ENCODE data around the gene LMO7. TPM values are rescaled to one million over a fixed set of nuclear protein-coding genes. Genes with fewer than 3 reads are reported as not detected.
"Not testable (repeated sequence)": the region's sequence is repeated elsewhere in the genome, so short reads cannot be mapped to it uniquely, and the experiment has no call there.

Gene LMO7
- total and polyA plus RNA-seq, 2 donors from 2014 or later: 44.0 to 138 TPM

DNA sequence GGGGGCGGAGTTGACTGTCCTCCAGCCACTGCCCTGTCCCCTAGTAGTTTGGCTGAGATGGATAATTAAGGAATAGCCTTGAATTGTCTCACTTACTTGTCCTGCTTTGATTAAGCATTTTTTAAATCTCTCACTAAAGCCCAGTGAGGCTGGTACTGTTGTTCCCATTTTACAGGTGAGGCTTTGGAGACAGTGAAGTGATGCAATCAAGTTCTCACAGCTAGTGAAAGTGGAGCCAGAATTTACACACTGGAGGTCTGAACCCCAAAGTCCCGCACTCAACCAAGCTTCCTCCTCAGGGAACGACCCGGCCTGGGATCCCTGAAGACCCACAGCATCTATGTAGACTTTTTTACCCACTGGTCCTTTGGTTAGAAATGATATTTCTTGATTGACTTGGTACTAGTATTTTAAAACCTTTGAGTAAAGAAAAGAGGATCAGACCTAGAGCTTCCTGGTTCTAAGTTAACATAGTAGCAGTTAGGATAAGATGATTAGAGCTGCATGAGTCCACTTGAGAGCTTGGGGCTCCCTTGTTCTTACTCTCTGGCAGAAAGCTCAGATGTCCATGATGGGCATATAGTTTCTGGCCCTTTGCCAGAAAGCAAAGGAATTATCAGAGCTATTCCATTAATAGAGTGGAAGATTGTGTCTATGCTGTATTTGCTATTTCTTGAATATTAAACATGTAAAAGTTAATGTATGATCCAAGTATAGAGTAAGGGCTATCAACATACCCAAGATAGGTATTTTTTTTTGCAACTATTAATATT lies 154.3 kb downstream of the LMO7 start:
- peaks cover 2 to 59% (median 19%) of the 10 kb centered on the region in 3 donors for H3K4me1 ChIP-seq (ENCODE audit: control insufficient read depth in 2 of 3, insufficient read depth in 2 of 3, low read depth in 1 of 3, low read length in 3 of 3)
- no peak for DNase-seq
- TF ChIP-seq, protein P1, sequence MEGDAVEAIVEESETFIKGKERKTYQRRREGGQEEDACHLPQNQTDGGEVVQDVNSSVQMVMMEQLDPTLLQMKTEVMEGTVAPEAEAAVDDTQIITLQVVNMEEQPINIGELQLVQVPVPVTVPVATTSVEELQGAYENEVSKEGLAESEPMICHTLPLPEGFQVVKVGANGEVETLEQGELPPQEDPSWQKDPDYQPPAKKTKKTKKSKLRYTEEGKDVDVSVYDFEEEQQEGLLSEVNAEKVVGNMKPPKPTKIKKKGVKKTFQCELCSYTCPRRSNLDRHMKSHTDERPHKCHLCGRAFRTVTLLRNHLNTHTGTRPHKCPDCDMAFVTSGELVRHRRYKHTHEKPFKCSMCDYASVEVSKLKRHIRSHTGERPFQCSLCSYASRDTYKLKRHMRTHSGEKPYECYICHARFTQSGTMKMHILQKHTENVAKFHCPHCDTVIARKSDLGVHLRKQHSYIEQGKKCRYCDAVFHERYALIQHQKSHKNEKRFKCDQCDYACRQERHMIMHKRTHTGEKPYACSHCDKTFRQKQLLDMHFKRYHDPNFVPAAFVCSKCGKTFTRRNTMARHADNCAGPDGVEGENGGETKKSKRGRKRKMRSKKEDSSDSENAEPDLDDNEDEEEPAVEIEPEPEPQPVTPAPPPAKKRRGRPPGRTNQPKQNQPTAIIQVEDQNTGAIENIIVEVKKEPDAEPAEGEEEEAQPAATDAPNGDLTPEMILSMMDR (IDR thresholded peaks at IDR 0.05; ENCODE audit: borderline replicate concordance, extremely low read depth, insufficient read depth): no peak

GRCh38 chr13:75792526-75793187 lies 156.5 kb downstream of the LMO7 start:
- Histone ChIP-seq H3K27me3 (ENCODE audit: control insufficient read depth, insufficient read depth, low read length) (no peaks in the 10 kb centered on the region), H3K9me3 (ENCODE audit: control insufficient read depth in 2 of 3, insufficient read depth in 1 of 3, low read length in 3 of 3) (no peaks in the 10 kb centered on the region), H3K27ac (ENCODE audit: low read depth in 2 of 2, low read length in 2 of 2) (peak overlapping the region; percentile 90 to 91), H3K4me3 (ENCODE audit: low read length in 3 of 3) (peak overlapping the region in 2 of 3 donors; percentile 7 to 17), H3K36me3 (ENCODE audit: control insufficient read depth in 2 of 3, insufficient read depth in 3 of 3, low read length in 3 of 3) (no peaks in the 10 kb centered on the region), H3K9ac (ENCODE audit: low read length in 3 of 3) (peak overlapping the region in 1 of 3 donors; percentile 38), H3K4me1 (ENCODE audit: control insufficient read depth in 2 of 3, insufficient read depth in 2 of 3, low read depth in 1 of 3, low read length in 3 of 3) (peaks cover 2 to 62% (median 19%) of the 10 kb centered on the region in 3 donors)
- FAIRE-seq (peak; percentile 82), DNase-seq (peak in 3 of 5 donors; percentile 40 to 80 (median 66))
- intact Hi-C loops (cut with DNase I): no loop called here
- TF ChIP-seq, protein P1 (IDR thresholded peaks at IDR 0.05; ENCODE audit: borderline replicate concordance, extremely low read depth, insufficient read depth): no peak

More for the DNA sequence above, 154.3 kb downstream of the LMO7 start:
- no peak for FAIRE-seq
- Histone ChIP-seq H3K36me3 (ENCODE audit: control insufficient read depth in 2 of 3, insufficient read depth in 3 of 3, low read length in 3 of 3) (no peaks in the 10 kb centered on the region), H3K9ac (ENCODE audit: low read length in 3 of 3) (no peak overlapping the region), H3K4me3 (ENCODE audit: low read length in 3 of 3) (no peak overlapping the region), H3K27ac (ENCODE audit: low read depth in 2 of 2, low read length in 2 of 2) (peak overlapping the region; percentile 3 to 5), H3K9me3 (ENCODE audit: control insufficient read depth in 2 of 3, insufficient read depth in 1 of 3, low read length in 3 of 3) (no peaks in the 10 kb centered on the region), H3K27me3 (ENCODE audit: control insufficient read depth, insufficient read depth, low read length) (no peaks in the 10 kb centered on the region)
- intact Hi-C loops (cut with DNase I): no loop called here

GRCh38 chr13:75793188-75793567 lies 157.0 kb downstream of the LMO7 start:
- H3K36me3 ChIP-seq (ENCODE audit: control insufficient read depth in 2 of 3, insufficient read depth in 3 of 3, low read length in 3 of 3); FAIRE-seq; H3K9me3 ChIP-seq (ENCODE audit: control insufficient read depth in 2 of 3, insufficient read depth in 1 of 3, low read length in 3 of 3); intact Hi-C loops (cut with DNase I); H3K27me3 ChIP-seq (ENCODE audit: control insufficient read depth, insufficient read depth, low read length); DNase-seq: not testable (repeated sequence)
- Histone ChIP-seq H3K4me1 (ENCODE audit: control insufficient read depth in 2 of 3, insufficient read depth in 2 of 3, low read depth in 1 of 3, low read length in 3 of 3) (peaks cover 2 to 61% (median 19%) of the 10 kb centered on the region in 3 donors), H3K4me3 (ENCODE audit: low read length in 3 of 3) (peak overlapping the region in 1 of 3 donors; percentile 17), H3K27ac (ENCODE audit: low read depth in 2 of 2, low read length in 2 of 2) (peak overlapping the region; percentile 85 to 91), H3K9ac (ENCODE audit: low read length in 3 of 3) (peak overlapping the region in 1 of 3 donors; percentile 38)

GRCh38 chr13:75794663-75795062 lies 158.5 kb downstream of the LMO7 start:
- TF ChIP-seq, protein P1 (IDR thresholded peaks at IDR 0.05; ENCODE audit: borderline replicate concordance, extremely low read depth, insufficient read depth): no peak
- Histone ChIP-seq H3K27me3 (ENCODE audit: control insufficient read depth, insufficient read depth, low read length) (no peaks in the 10 kb centered on the region), H3K36me3 (ENCODE audit: control insufficient read depth in 2 of 3, insufficient read depth in 3 of 3, low read length in 3 of 3) (peaks cover 0 to 9% (median 0%) of the 10 kb centered on the region in 3 donors), H3K27ac (ENCODE audit: low read depth in 2 of 2, low read length in 2 of 2) (peak overlapping the region in 1 of 2 donors; percentile 51), H3K9ac (ENCODE audit: low read length in 3 of 3) (no peak overlapping the region), H3K4me3 (ENCODE audit: low read length in 3 of 3) (no peak overlapping the region), H3K9me3 (ENCODE audit: control insufficient read depth in 2 of 3, insufficient read depth in 1 of 3, low read length in 3 of 3) (no peaks in the 10 kb centered on the region), H3K4me1 (ENCODE audit: control insufficient read depth in 2 of 3, insufficient read depth in 2 of 3, low read depth in 1 of 3, low read length in 3 of 3) (peaks cover 2 to 55% (median 9%) of the 10 kb centered on the region in 3 donors)
- intact Hi-C loops (cut with DNase I): no loop called here
- FAIRE-seq: no peak
- DNase-seq: no peak
